ENCODE results near the gene ST8SIA1.

DNA sequence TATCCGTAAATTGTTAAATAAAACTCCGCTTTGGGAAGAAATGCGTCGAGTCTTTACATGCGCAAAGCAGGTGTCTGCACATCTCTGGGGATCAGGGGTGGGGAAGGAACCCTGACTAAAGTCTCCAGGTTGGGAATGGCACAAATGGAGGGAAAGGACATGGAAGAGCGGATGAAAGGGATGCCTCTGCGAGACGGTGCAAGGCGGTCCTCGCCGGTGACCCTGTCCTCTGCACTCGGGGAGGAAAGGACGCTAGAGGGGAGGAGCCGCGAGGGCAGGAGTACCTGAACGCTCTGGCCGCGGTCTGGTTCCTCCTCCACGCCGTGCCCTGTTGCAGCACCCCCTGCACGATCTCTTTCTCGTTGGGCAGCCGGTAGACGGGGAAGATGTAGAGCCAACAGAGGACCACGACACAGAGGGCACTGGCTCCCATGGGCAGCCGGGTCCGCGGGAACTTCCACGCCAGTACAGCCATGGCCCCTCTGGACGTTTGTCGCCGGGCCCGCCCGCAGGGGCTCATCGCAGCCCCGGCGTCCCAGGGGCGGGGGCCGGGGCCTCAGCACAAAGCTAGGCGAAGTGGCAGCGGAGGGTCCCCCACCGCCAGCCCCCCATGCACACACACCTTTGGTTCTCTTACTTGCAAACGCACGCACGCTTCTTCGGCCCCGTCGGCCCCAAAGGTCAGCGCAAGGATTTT, 646 bp downstream of the ST8SIA1 start:
- TF ChIP-seq, protein P1, sequence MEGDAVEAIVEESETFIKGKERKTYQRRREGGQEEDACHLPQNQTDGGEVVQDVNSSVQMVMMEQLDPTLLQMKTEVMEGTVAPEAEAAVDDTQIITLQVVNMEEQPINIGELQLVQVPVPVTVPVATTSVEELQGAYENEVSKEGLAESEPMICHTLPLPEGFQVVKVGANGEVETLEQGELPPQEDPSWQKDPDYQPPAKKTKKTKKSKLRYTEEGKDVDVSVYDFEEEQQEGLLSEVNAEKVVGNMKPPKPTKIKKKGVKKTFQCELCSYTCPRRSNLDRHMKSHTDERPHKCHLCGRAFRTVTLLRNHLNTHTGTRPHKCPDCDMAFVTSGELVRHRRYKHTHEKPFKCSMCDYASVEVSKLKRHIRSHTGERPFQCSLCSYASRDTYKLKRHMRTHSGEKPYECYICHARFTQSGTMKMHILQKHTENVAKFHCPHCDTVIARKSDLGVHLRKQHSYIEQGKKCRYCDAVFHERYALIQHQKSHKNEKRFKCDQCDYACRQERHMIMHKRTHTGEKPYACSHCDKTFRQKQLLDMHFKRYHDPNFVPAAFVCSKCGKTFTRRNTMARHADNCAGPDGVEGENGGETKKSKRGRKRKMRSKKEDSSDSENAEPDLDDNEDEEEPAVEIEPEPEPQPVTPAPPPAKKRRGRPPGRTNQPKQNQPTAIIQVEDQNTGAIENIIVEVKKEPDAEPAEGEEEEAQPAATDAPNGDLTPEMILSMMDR (IDR thresholded peaks at IDR 0.05) = no peak
- TF ChIP-seq POLR2AphosphoS5 (IDR thresholded peaks at IDR 0.05) = no peak
- no peak for TF ChIP-seq POLR2A (IDR thresholded peaks at IDR 0.05)

Measured in breast epithelium (tissue), 3 donors.